HepG2 (cell line): ENCODE results near the gene TMEM63B. TPM values are rescaled to one million over a fixed set of nuclear protein-coding genes. Genes with fewer than 3 reads are reported as not detected.

Source experiments
- CBX2 ChIP-seq, 2 experiments: fragments of 200-600 bp in 1 of 2; sonication (generic); formaldehyde crosslinking in 1 of 2; IDR thresholded peaks; 2 replicates each; pipeline versions ENCODE4 v1.7.0 to v1.8.1; 2018 to 2022; ENCODE audit warnings: low read depth in 2 of 2, low read length in 1 of 2, mild to moderate bottlenecking in 1 of 2, missing genetic modification reagents in 1 of 2
- ELF4 ChIP-seq: sonication (generic); formaldehyde crosslinking; IDR thresholded peaks from 2 replicates; pipeline ENCODE4 v1.5.0; 2020; ENCODE audit warnings: missing genetic modification reagents, mild to moderate bottlenecking, moderate library complexity, borderline replicate concordance
- EZH2 ChIP-seq: conservative IDR thresholded peaks from 2 replicates; pipeline ENCODE4 v1.6.1; 2012; ENCODE audit warnings: mild to moderate bottlenecking, low read depth, low read length, moderate library complexity
- KLF11 ChIP-seq: IDR thresholded peaks from 2 replicates; pipeline ENCODE4 v1.6.1; 2016; ENCODE audit warnings: missing compliant biosample characterization
- MAX ChIP-seq: IDR thresholded peaks from 2 replicates; pipeline ENCODE4 v1.6.1; 2012; ENCODE audit warnings: inconsistent platforms
- NFYB ChIP-seq: sonication (generic); formaldehyde crosslinking; IDR thresholded peaks from 2 replicates; pipeline ENCODE4 v1.4.0; 2020; ENCODE audit warnings: missing genetic modification reagents
- NR2F6 ChIP-seq, 2 experiments: IDR thresholded peaks; 2 replicates each; pipeline ENCODE4 v1.6.1; 2016; ENCODE audit warnings: antibody characterized with exemption in 1 of 2, mild to moderate bottlenecking in 1 of 2
- SNAPC4 ChIP-seq: sonication (generic); formaldehyde crosslinking; IDR thresholded peaks from 2 replicates; pipeline ENCODE4 v1.4.0; 2020; ENCODE audit warnings: mild to moderate bottlenecking, missing genetic modification reagents
- ZBTB40 ChIP-seq, 2 experiments: fragments of 450-650 bp in 1 of 2; sonication (generic) in 1 of 2; formaldehyde crosslinking in 1 of 2; IDR thresholded peaks; 2 replicates each; pipeline versions ENCODE4 v1.6.1 to v1.8.0; 2016 to 2022; ENCODE audit warnings: antibody characterized with exemption in 1 of 2, mild to moderate bottlenecking in 1 of 2, missing genetic modification reagents in 1 of 2
- ZNF501 ChIP-seq: sonication (generic); formaldehyde crosslinking; IDR thresholded peaks from 2 replicates; pipeline ENCODE4 v1.5.1; 2020; ENCODE audit warnings: mild to moderate bottlenecking, moderate library complexity, missing genetic modification reagents
- ZNF629 ChIP-seq: sonication (generic); formaldehyde crosslinking; conservative IDR thresholded peaks from 2 replicates; pipeline ENCODE4 v1.5.0; 2020; ENCODE audit warnings: missing genetic modification reagents
- polyA plus RNA-seq, 8 experiments: library from polyadenylated mRNA; depleted of rRNA in 3 of 8; stranded (reverse) in 7 of 8; unstranded in 1 of 8; fragments of >200 nt; fragmentation: Illumina TruSeq in 4 of 8; extraction: Trizol in 4 of 8; gene quantifications; 2 replicates each; pipeline versions ENCODE4 v1.2.1 to v1.2.3, GENCODE V29; 2011 to 2016; ENCODE audit warnings: low read depth in 4 of 8, missing spikeins in 1 of 8, mixed read lengths in 1 of 8; ENCODE audit not compliant: insufficient read depth in 1 of 8
- total RNA-seq, 5 experiments: library from RNA; depleted of rRNA; stranded (reverse); fragments of >200 nt; fragmentation: Illumina TruSeq; extraction: Trizol; gene quantifications; 2 replicates each; pipeline ENCODE4 v1.2.3, GENCODE V29; 2016; ENCODE audit warnings: low read depth in 1 of 5

Gene TMEM63B
- total and polyA plus RNA-seq, 2 of the 13 experiments (the other 11 are each of a cell fraction or from before 2014, with no cell fraction given), result 27.4 to 75.8 TPM

GRCh38 chr6:44116641-44117382, 10.5 kb upstream of the TMEM63B start (continued):
- TF ChIP-seq MAX (no peak), ZBTB40 (IDR thresholded peaks at IDR 0.05) (no peak), ZBTB40 (CRISPR knock-in tag; IDR thresholded peaks at IDR 0.05) (no peak), KLF11 (no peak), NFYB (no peak), ZNF501 (CRISPR knock-in tag) (no peak), NR2F6 (IDR thresholded peaks at IDR 0.05) (no peak), NR2F6 (CRISPR knock-in tag; IDR thresholded peaks at IDR 0.05) (peak; percentile 20; the same call in 1 of the 2 replicates), ELF4 (CRISPR knock-in tag) (no peak), CBX2 (IDR thresholded peaks at IDR 0.05; ENCODE audit: low read depth, low read length) (no peak), CBX2 (CRISPR knock-in tag; IDR thresholded peaks at IDR 0.05; ENCODE audit: low read depth) (no peak), ZNF629 (CRISPR knock-in tag) (no peak), SNAPC4 (CRISPR knock-in tag) (no peak), EZH2 (no peak)
